Gastrocnemius medialis (tissue), 4 donors: ENCODE results near the gene PLD1. TPM values are rescaled to one million over a fixed set of nuclear protein-coding genes. Genes with fewer than 3 reads are reported as not detected.

ENCODE experiments used
- ATAC-seq, 2 donors: fragments of 150-250 bp; one replicate each; pipeline ENCODE4 v1.9.1; 2016
- DNase-seq, 2 donors: peaks; one replicate each; pipeline ENCODE4 v3.0.0-alpha.2; 2019
- H3K27ac ChIP-seq, 4 donors: fragments of 200-600 bp; sonication (generic); 1 replicate in 1 of 4; 2 replicates in 3 of 4; pipeline ENCODE4 v1.5.1; 2016 to 2018; ENCODE audit warnings: mild to moderate bottlenecking in 2 of 4, moderate library complexity in 1 of 4
- H3K27me3 ChIP-seq, 3 donors: fragments of 200-600 bp; sonication (generic) in 2 of 3; 1 replicate in 1 of 3; 2 replicates in 2 of 3; pipeline versions ENCODE4 v1.5.1 to v1.6.0; 2016 to 2019; ENCODE audit warnings: mild to moderate bottlenecking in 1 of 3, moderate library complexity in 1 of 3
- H3K36me3 ChIP-seq, 2 donors: fragments of 200-600 bp; sonication (generic) in 1 of 2; one replicate each; pipeline ENCODE4 v1.5.1; 2017 to 2018
- H3K4me1 ChIP-seq, 2 donors: fragments of 200-600 bp; sonication (generic) in 1 of 2; one replicate each; pipeline ENCODE4 v1.5.1; 2016 to 2017; ENCODE audit warnings: mild to moderate bottlenecking in 2 of 2
- H3K4me3 ChIP-seq, 4 donors: fragments of 200-600 bp; sonication (generic) in 3 of 4; 1 replicate in 1 of 4; 2 replicates in 3 of 4; pipeline ENCODE4 v1.5.1; 2016 to 2019; ENCODE audit warnings: mild to moderate bottlenecking in 2 of 4
- H3K9me3 ChIP-seq, 3 donors: fragments of 200-600 bp; sonication (generic) in 2 of 3; 1 replicate in 1 of 3; 2 replicates in 2 of 3; pipeline ENCODE4 v1.5.1; 2016 to 2019
- CTCF ChIP-seq, 5 experiments: fragments of 450-650 bp in 3 of 5; fragments of 200-600 bp in 2 of 5; sonication (generic) in 2 of 5; IDR thresholded peaks in 4 of 5; conservative IDR thresholded peaks in 1 of 5; 1 replicate in 4 of 5; 2 replicates in 1 of 5; pipeline ENCODE4 v1.5.1; 2016 to 2019; ENCODE audit warnings: antibody characterized with exemption in 5 of 5, mild to moderate bottlenecking in 3 of 5, moderate library complexity in 3 of 5
- POLR2A ChIP-seq, 2 donors: fragments of 450-650 bp; IDR thresholded peaks; one replicate each; pipeline ENCODE4 v1.6.1; 2017; ENCODE audit warnings: antibody characterized with exemption in 2 of 2, mild to moderate bottlenecking in 2 of 2, moderate library complexity in 2 of 2
- in situ Hi-C, 4 donors: fragments of 200-750 bp; cut with MboI; loops; one replicate each; pipeline versions ENCODE4 v1.15.0 to v1.8.0; 2017; ENCODE audit warnings: low sequenced_read_pairs in 4 of 4
- intact Hi-C: fragments of 100-400 bp; cut with DNase I; formaldehyde crosslinking; loops from one replicate; pipeline ENCODE4 v1.15.1; 2023; ENCODE audit warnings: low total_unique reads
- total RNA-seq, 4 donors: library from RNA; depleted of rRNA; stranded (reverse); fragments of >200 nt; gene quantifications; one replicate each; pipeline versions ENCODE4 v1.1.0 to v1.2.3, GENCODE V29; 2016

Gene PLD1
- total RNA-seq, 4 donors from 2014 or later = 1.9 to 5.6 (median 4.6) TPM

- no peaks in the 10 kb centered on the region for H3K36me3 ChIP-seq
- ATAC-seq (no peak), DNase-seq (no peak)
- H3K9me3 ChIP-seq = no peaks in the 10 kb centered on the region
- H3K4me1 ChIP-seq = peaks cover 10 to 15% of the 10 kb centered on the region in 2 donors
- H3K4me3 ChIP-seq = no peak overlapping the region
- intact Hi-C loops (loop anchor here (5.0 to 10.0 kb wide), 2 partner anchors 225 to 607 kb away; no protein-coding TSS in a partner anchor), in situ Hi-C loops (loop anchor here (5.0 to 25.0 kb wide), 7 partner anchors 105 to 607 kb away; partner anchors contain the start of gene TNIK (in 1 of the 4))
- no peaks in the 10 kb centered on the region for H3K27me3 ChIP-seq
- H3K27ac ChIP-seq = no peak overlapping the region
- TF ChIP-seq POLR2A (IDR thresholded peaks at IDR 0.05) = no peak
- TF ChIP-seq CTCF (IDR thresholded peaks at IDR 0.05 in 4 of 5, conservative IDR thresholded peaks at IDR 0.05 in 1 of 5) = no peak
These were observed 240.6 kb downstream of the PLD1 start for GRCh38 chr3:171569571-171570132.

- ATAC-seq (no peak), DNase-seq (no peak)
- H3K9me3 ChIP-seq = no peaks in the 10 kb centered on the region
- H3K4me1 ChIP-seq = peaks cover 10 to 18% of the 10 kb centered on the region in 2 donors
- no peak for TF ChIP-seq CTCF (IDR thresholded peaks at IDR 0.05 in 4 of 5, conservative IDR thresholded peaks at IDR 0.05 in 1 of 5)
- no peak for TF ChIP-seq POLR2A (IDR thresholded peaks at IDR 0.05)
- H3K4me3 ChIP-seq = no peak overlapping the region
- no peaks in the 10 kb centered on the region for H3K36me3 ChIP-seq
- H3K27ac ChIP-seq = no peak overlapping the region
- in situ Hi-C loops (loop anchor here (5.0 to 25.0 kb wide), 7 partner anchors 104 to 606 kb away; partner anchors contain the start of gene TNIK (in 1 of the 4)), intact Hi-C loops (loop anchor here (5.0 to 10.0 kb wide), 2 partner anchors 224 to 606 kb away; no protein-coding TSS in a partner anchor)
- no peaks in the 10 kb centered on the region for H3K27me3 ChIP-seq
These were observed 241.5 kb downstream of the PLD1 start for GRCh38 chr3:171568766-171569165.

GRCh38 chr3:171566803-171567422 lies 243.4 kb downstream of the PLD1 start:
- H3K27me3 ChIP-seq = no peaks in the 10 kb centered on the region
- DNase-seq (no peak), ATAC-seq (peak; percentile 67 to 70)
- no peaks in the 10 kb centered on the region for H3K9me3 ChIP-seq
- H3K27ac ChIP-seq = no peak overlapping the region
- intact Hi-C loops = loop anchor here (2.0 to 10.0 kb wide), 3 partner anchors 222 to 605 kb away; no protein-coding TSS in a partner anchor
- H3K4me3 ChIP-seq = no peak overlapping the region
- in situ Hi-C loops = loop anchor here (5.0 to 25.0 kb wide), 7 partner anchors 102 to 605 kb away; partner anchors contain the start of gene TNIK (in 1 of the 4)
- H3K36me3 ChIP-seq = no peaks in the 10 kb centered on the region
- TF ChIP-seq POLR2A (IDR thresholded peaks at IDR 0.05) (no peak), CTCF (IDR thresholded peaks at IDR 0.05 in 4 of 5, conservative IDR thresholded peaks at IDR 0.05 in 1 of 5) (peak; percentile 62 to 81 (median 78))
- peaks cover 10 to 18% of the 10 kb centered on the region in 2 donors for H3K4me1 ChIP-seq

- Histone ChIP-seq H3K9me3 (no peaks in the 10 kb centered on the region), H3K36me3 (no peaks in the 10 kb centered on the region), H3K27ac (no peak overlapping the region), H3K27me3 (no peaks in the 10 kb centered on the region), H3K4me1 (peaks cover 10 to 18% of the 10 kb centered on the region in 2 donors), H3K4me3 (no peak overlapping the region)
- in situ Hi-C loops (loop anchor here (5.0 to 25.0 kb wide), 7 partner anchors 101 to 603 kb away; partner anchors contain the start of gene TNIK (in 1 of the 4)), intact Hi-C loops (loop anchor here (2.0 to 10.0 kb wide), 4 partner anchors 221 to 603 kb away; no protein-coding TSS in a partner anchor)
- DNase-seq (no peak), ATAC-seq (no peak)
- TF ChIP-seq CTCF (IDR thresholded peaks at IDR 0.05 in 4 of 5, conservative IDR thresholded peaks at IDR 0.05 in 1 of 5) (no peak), POLR2A (IDR thresholded peaks at IDR 0.05) (no peak)
These were observed 244.7 kb downstream of the PLD1 start for GRCh38 chr3:171565481-171566058.
